WTC11 (cell line): ENCODE data around the gene ANP32B. TPM values are rescaled to one million over a fixed set of nuclear protein-coding genes. Genes with fewer than 3 reads are reported as not detected.

Experiments used
- ATAC-seq: fragments of 200-7000 bp; cut with Tn5 transposase; 2 replicates; pipeline ENCODE4 v1.10.0; 2021; ENCODE audit warnings: mild to moderate bottlenecking, moderate library complexity
- CTCF ChIA-PET: fragments of 300-600 bp; sonication (Branson Sonifier 250); formaldehyde crosslinking; loops from one replicate; lab custom pipeline; 2021; ENCODE audit warnings: antibody characterized with exemption; lab: Charles Lee
- POLR2A ChIA-PET: fragments of 350-600 bp; sonication (Branson Sonifier 250); formaldehyde crosslinking; loops from one replicate; lab custom pipeline; 2021; ENCODE audit warnings: antibody characterized with exemption; lab: Charles Lee
- DNase-seq: peaks from one replicate; pipeline ENCODE4 v3.0.0; 2021; ENCODE audit warnings: low spot score
- H3K27ac Mint-ChIP-seq: 2 replicates; pipeline ENCODE4 v1.8.0; 2021; ENCODE audit warnings: mixed read lengths
- H3K27me3 Mint-ChIP-seq: 2 replicates; pipeline ENCODE4 v1.8.0; 2021; ENCODE audit warnings: low read depth, mild to moderate bottlenecking, moderate library complexity, mixed read lengths
- H3K36me3 Mint-ChIP-seq: 2 replicates; pipeline ENCODE4 v1.8.0; 2021; ENCODE audit warnings: mixed read lengths
- H3K4me1 Mint-ChIP-seq: 2 replicates; pipeline ENCODE4 v1.8.0; 2022; ENCODE audit warnings: mixed read lengths
- H3K4me3 Mint-ChIP-seq: 2 replicates; pipeline ENCODE4 v1.8.0; 2021; ENCODE audit warnings: mild to moderate bottlenecking, moderate library complexity, mixed read lengths
- H3K9me3 Mint-ChIP-seq: 2 replicates; pipeline ENCODE4 v1.8.0; 2021; ENCODE audit warnings: mixed read lengths
- EMX1 ChIP-seq: fragments of 250-450 bp; sonication (Bioruptor Pico); IDR thresholded peaks from 2 replicates; pipeline ENCODE4 v1.8.0; 2021; ENCODE audit warnings: mild to moderate bottlenecking
- GTF2I ChIP-seq: fragments of 250-450 bp; sonication (Bioruptor Pico); conservative IDR thresholded peaks from 2 replicates; pipeline ENCODE4 v1.4.0; 2021; ENCODE audit warnings: mild to moderate bottlenecking
- KAT7 ChIP-seq: sonication (generic); formaldehyde crosslinking; IDR thresholded peaks from 2 replicates; pipeline ENCODE4 v1.8.1; 2023; ENCODE audit warnings: missing genetic modification reagents, mild to moderate bottlenecking, borderline replicate concordance
- MXD4 ChIP-seq: fragments of 250-450 bp; sonication (Bioruptor Pico); IDR thresholded peaks from 2 replicates; pipeline ENCODE4 v1.8.0; 2021; ENCODE audit warnings: mild to moderate bottlenecking, moderate library complexity, borderline replicate concordance
- NFATC4 ChIP-seq: fragments of 250-450 bp; sonication (Bioruptor Pico); IDR thresholded peaks from 2 replicates; pipeline ENCODE4 v1.9.0; 2021; ENCODE audit warnings: mild to moderate bottlenecking
- NR3C1 ChIP-seq: sonication (generic); formaldehyde crosslinking; conservative IDR thresholded peaks from 2 replicates; pipeline ENCODE4 v1.8.1; 2023; ENCODE audit warnings: low read depth, mild to moderate bottlenecking, missing genetic modification reagents
- TEAD1 ChIP-seq: sonication (generic); formaldehyde crosslinking; IDR thresholded peaks from 2 replicates; pipeline ENCODE4 v1.8.0; 2022; ENCODE audit warnings: mild to moderate bottlenecking, missing genetic modification reagents
- ZNF219 ChIP-seq: sonication (generic); formaldehyde crosslinking; IDR thresholded peaks from 2 replicates; pipeline ENCODE4 v1.8.0; 2023; ENCODE audit warnings: missing genetic modification reagents, mild to moderate bottlenecking, borderline replicate concordance
- ZNF671 ChIP-seq: fragments of 250-450 bp; sonication (Bioruptor Pico); IDR thresholded peaks from 2 replicates; pipeline ENCODE4 v1.8.0; 2021; ENCODE audit warnings: mild to moderate bottlenecking
- total RNA-seq: library from RNA; stranded (reverse); gene quantifications from 3 replicates; pipeline ENCODE4 v1.2.3, GENCODE V29; 2021
- TF ChIP-seq, protein P1 (sequence below): sonication (generic); formaldehyde crosslinking; IDR thresholded peaks from 2 replicates; pipeline ENCODE4 v1.8.1; 2023; ENCODE audit warnings: mild to moderate bottlenecking, moderate library complexity, missing genetic modification reagents
- TF ChIP-seq, protein P2 (sequence below): fragments of 250-450 bp; sonication (Bioruptor Pico); IDR thresholded peaks from 2 replicates; pipeline ENCODE4 v1.9.0; 2021; ENCODE audit warnings: moderate library complexity, mild to moderate bottlenecking, inconsistent platforms, borderline replicate concordance
- TF ChIP-seq, protein P3 (sequence below): sonication (generic); formaldehyde crosslinking; IDR thresholded peaks from 2 replicates; pipeline ENCODE4 v1.8.0; 2023; ENCODE audit warnings: mild to moderate bottlenecking, missing genetic modification reagents
- TF ChIP-seq, protein P4 (sequence below): sonication (generic); formaldehyde crosslinking; IDR thresholded peaks from 2 replicates; pipeline ENCODE4 v1.8.0; 2022; ENCODE audit warnings: missing genetic modification reagents

ANP32B gene
- total RNA-seq, 1 experiment from 2014 or later = 150 TPM

DNA sequence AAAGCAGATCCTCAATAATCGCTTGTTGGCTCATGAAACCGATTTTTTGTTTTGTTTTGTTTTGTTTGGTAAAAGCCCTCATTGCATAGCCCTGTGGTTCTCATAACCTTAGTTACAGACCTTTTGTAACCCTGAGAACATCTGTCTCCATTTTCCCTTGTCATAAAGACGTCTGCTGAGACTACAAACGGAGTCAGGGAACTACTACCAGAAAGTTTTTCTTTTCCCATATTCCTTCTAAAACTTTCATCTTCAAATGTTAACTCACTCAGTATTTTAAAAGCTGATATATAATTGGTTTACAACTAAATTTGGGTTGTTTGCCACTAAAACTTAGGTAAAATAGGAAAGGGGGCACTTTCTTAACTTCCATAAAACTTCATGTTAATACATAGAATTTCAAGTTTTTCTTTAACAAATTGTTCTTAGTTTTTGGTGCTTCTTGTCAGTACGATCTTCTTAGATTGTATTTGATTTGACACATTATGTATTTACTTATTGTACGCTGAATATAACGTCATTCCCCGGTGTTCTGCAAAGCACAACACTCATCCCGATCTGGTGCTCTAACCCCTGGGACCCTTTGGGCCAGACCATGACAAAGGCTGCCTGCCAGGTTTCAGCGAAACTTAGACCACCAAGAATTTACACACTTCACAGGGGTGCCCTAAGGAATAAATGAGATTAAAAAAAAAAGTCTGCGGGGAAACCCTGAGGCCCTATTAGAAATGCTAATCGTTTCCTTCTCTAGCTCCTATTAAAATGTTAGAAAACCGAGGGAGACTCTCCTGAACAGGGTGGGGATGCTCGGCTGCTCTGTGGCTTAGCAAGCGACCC lies 1.1 kb upstream of the ANP32B start:
- peaks cover 16% of the 10 kb centered on the region for H3K4me1 Mint-ChIP-seq
- ChIA-PET CTCF (interaction anchor here (0.5 to 1.6 kb wide), 5 partner anchors 16 to 117 kb away, joined by 3 to 7 read pairs (median 4); no protein-coding TSS in a partner anchor), POLR2A (no interaction called here)
- H3K9me3 Mint-ChIP-seq = no peaks in the 10 kb centered on the region
- H3K27me3 Mint-ChIP-seq = peaks cover 72% of the 10 kb centered on the region
- H3K27ac Mint-ChIP-seq = no peak overlapping the region
- ATAC-seq (peak; percentile 14), DNase-seq (peak; percentile 45)
- H3K36me3 Mint-ChIP-seq = no peaks in the 10 kb centered on the region
- peak overlapping the region; percentile 50 for H3K4me3 Mint-ChIP-seq
- TF ChIP-seq EMX1 (CRISPR knock-in tag) = no peak
- TF ChIP-seq, all 79 proteins: peak for 0

DNA sequence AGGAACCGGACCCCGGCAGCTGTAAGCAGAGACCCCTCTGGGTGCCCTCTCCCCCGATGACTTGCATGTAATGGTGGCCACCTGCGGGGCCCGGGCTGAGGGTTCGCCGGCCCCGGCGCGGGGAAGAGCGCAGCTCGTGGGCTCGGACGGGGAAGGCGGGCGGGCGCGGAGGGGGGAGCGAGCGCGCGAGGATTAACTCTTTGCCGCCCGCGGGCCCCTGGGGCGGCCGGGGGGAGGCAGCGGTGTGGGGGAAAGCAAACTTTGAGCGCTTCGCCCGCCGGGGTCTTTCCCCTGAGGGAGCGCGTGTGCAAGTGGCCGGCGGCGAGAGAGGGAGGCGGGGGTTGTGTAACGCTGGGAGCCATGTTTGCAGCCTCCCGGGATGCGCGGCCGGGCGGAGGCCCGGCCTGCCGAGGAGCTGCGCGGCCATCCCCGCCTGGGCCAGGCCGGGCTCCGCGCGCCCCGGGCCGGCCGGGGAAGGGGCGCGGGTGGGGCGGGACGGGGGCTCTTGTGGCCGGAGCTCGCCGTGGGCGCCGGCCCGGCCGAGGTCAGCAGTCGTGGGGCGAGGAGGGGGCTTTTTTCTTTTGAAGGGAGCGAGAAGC lies 547 bp downstream of the ANP32B start:
- DNase-seq (peak; percentile 30), ATAC-seq (peak; percentile 14)
- POLR2A ChIA-PET = interaction anchor here (1.0 kb wide), 1 partner anchor 88 kb away, joined by 3 read pairs; no protein-coding TSS in a partner anchor
- Mint-ChIP-seq H3K4me1 (peaks cover 24% of the 10 kb centered on the region), H3K9me3 (no peaks in the 10 kb centered on the region), H3K36me3 (no peaks in the 10 kb centered on the region), H3K4me3 (peak overlapping the region; percentile 67), H3K27ac (no peak overlapping the region), H3K27me3 (peaks cover 56% of the 10 kb centered on the region)
- no peak for TF ChIP-seq ZNF671 (CRISPR knock-in tag)
- TF ChIP-seq, protein P1, sequence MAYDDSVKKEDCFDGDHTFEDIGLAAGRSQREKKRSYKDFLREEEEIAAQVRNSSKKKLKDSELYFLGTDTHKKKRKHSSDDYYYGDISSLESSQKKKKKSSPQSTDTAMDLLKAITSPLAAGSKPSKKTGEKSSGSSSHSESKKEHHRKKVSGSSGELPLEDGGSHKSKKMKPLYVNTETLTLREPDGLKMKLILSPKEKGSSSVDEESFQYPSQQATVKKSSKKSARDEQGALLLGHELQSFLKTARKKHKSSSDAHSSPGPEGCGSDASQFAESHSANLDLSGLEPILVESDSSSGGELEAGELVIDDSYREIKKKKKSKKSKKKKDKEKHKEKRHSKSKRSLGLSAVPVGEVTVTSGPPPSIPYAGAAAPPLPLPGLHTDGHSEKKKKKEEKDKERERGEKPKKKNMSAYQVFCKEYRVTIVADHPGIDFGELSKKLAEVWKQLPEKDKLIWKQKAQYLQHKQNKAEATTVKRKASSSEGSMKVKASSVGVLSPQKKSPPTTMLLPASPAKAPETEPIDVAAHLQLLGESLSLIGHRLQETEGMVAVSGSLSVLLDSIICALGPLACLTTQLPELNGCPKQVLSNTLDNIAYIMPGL (CRISPR knock-in tag) = peak; percentile 72; the same call in 1 of the 2 replicates
- CTCF ChIA-PET = interaction anchor here (0.6 to 1.7 kb wide), 13 partner anchors 11 to 793 kb away, joined by 3 to 11 read pairs (median 4); partner anchors contain the start of gene TRMO

DNA sequence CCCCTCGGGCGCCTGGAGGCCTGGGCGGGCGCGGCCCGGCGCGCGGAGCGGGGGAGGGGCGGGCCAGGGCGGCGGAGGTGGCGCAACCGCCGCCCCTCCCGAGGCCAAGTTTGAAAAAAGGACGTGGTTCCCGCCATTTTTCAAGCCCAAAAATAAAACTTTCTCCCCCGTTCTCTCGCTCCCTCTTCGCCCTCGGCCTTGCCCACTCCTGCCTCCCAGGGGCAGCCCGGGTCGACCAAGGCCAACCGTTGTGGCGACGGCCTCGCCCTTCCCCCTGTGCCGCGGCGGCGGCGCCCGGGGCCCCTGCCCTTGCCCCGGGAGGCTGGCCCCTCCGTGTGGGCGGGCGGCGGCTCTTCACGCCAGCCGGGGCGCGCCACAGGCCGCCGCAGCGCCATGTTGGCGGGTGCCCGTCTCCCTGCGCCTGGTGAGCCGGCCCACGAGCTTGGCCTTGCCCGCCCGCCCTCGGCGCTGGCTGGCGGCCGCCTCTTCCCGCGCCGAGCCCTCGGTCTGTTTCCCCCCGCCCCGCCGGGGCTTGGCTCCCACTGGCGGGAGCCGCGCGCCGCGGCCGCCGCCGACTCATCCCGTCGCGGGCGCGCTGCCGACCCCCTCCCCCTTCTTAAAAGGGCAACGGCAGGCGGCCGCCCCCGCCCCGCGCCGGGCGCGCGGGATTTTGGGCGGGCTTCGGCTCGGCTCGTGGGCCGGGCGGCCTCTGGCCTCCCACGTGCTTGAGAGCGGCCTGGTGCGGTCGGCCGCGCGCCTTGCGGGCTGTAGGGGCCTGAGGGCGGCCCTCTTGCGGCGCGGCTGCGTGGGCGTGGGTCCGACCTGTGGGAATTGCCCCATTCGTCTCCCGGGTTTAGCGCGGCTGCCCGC lies 1.3 kb downstream of the ANP32B start:
- Mint-ChIP-seq H3K9me3 (no peaks in the 10 kb centered on the region), H3K4me3 (peak overlapping the region; percentile 48; the same call in 1 of the 2 replicates), H3K27ac (no peak overlapping the region), H3K27me3 (peaks cover 53% of the 10 kb centered on the region), H3K36me3 (no peaks in the 10 kb centered on the region), H3K4me1 (peaks cover 30% of the 10 kb centered on the region)
- ATAC-seq = peak; percentile 2; the same call in 1 of the 2 replicates
- CTCF ChIA-PET = interaction anchor here (0.6 to 1.7 kb wide), 8 partner anchors 10 to 90 kb away, joined by 3 to 11 read pairs (median 4); partner anchors contain the start of gene TRMO
- POLR2A ChIA-PET = no interaction called here
- peak; percentile 50 for DNase-seq
- TF ChIP-seq NFATC4 (CRISPR knock-in tag) (no peak), NR3C1 (CRISPR knock-in tag) (no peak), KAT7 (peak; percentile 25; the same call in 1 of the 2 replicates), ZNF219 (CRISPR knock-in tag) (0 out of 2 replicates have a peak, but pooled peaks have one; percentile 33), GTF2I (CRISPR knock-in tag) (no peak), MXD4 (no peak), TEAD1 (no peak)
- TF ChIP-seq, protein P2, sequence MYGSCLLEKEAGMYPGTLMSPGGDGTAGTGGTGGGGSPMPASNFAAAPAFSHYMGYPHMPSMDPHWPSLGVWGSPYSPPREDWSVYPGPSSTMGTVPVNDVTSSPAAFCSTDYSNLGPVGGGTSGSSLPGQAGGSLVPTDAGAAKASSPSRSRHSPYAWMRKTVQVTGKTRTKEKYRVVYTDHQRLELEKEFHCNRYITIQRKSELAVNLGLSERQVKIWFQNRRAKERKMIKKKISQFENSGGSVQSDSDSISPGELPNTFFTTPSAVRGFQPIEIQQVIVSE = no peak
- TF ChIP-seq, protein P3, sequence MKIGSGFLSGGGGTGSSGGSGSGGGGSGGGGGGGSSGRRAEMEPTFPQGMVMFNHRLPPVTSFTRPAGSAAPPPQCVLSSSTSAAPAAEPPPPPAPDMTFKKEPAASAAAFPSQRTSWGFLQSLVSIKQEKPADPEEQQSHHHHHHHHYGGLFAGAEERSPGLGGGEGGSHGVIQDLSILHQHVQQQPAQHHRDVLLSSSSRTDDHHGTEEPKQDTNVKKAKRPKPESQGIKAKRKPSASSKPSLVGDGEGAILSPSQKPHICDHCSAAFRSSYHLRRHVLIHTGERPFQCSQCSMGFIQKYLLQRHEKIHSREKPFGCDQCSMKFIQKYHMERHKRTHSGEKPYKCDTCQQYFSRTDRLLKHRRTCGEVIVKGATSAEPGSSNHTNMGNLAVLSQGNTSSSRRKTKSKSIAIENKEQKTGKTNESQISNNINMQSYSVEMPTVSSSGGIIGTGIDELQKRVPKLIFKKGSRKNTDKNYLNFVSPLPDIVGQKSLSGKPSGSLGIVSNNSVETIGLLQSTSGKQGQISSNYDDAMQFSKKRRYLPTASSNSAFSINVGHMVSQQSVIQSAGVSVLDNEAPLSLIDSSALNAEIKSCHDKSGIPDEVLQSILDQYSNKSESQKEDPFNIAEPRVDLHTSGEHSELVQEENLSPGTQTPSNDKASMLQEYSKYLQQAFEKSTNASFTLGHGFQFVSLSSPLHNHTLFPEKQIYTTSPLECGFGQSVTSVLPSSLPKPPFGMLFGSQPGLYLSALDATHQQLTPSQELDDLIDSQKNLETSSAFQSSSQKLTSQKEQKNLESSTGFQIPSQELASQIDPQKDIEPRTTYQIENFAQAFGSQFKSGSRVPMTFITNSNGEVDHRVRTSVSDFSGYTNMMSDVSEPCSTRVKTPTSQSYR (CRISPR knock-in tag) = peak; percentile 14; the same call in 1 of the 2 replicates
- TF ChIP-seq, protein P4, sequence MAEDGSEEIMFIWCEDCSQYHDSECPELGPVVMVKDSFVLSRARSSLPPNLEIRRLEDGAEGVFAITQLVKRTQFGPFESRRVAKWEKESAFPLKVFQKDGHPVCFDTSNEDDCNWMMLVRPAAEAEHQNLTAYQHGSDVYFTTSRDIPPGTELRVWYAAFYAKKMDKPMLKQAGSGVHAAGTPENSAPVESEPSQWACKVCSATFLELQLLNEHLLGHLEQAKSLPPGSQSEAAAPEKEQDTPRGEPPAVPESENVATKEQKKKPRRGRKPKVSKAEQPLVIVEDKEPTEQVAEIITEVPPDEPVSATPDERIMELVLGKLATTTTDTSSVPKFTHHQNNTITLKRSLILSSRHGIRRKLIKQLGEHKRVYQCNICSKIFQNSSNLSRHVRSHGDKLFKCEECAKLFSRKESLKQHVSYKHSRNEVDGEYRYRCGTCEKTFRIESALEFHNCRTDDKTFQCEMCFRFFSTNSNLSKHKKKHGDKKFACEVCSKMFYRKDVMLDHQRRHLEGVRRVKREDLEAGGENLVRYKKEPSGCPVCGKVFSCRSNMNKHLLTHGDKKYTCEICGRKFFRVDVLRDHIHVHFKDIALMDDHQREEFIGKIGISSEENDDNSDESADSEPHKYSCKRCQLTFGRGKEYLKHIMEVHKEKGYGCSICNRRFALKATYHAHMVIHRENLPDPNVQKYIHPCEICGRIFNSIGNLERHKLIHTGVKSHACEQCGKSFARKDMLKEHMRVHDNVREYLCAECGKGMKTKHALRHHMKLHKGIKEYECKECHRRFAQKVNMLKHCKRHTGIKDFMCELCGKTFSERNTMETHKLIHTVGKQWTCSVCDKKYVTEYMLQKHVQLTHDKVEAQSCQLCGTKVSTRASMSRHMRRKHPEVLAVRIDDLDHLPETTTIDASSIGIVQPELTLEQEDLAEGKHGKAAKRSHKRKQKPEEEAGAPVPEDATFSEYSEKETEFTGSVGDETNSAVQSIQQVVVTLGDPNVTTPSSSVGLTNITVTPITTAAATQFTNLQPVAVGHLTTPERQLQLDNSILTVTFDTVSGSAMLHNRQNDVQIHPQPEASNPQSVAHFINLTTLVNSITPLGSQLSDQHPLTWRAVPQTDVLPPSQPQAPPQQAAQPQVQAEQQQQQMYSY (CRISPR knock-in tag) = no peak
